Cardiac fibroblast (primary cell): ENCODE results near the gene SORCS3.

ENCODE experiments used
- DNase-seq, 2 donors: peaks; one replicate each; pipeline versions ENCODE4 v3.0.0 to v3.0.0-alpha.2; 2010; ENCODE audit warnings: low read depth in 2 of 2
- H3K4me3 ChIP-seq, 2 donors: replicated peaks in 1 of 2; 1 replicate in 1 of 2; 2 replicates in 1 of 2; pipeline ENCODE4 v1.5.1; 2011; ENCODE audit warnings: low read depth in 2 of 2, low read length in 2 of 2, mild to moderate bottlenecking in 2 of 2, moderate library complexity in 1 of 2
- CTCF ChIP-seq: IDR thresholded peaks from one replicate; pipeline ENCODE4 v1.5.1; 2011; ENCODE audit warnings: low read depth, mild to moderate bottlenecking, low read length, inconsistent platforms

The SORCS3 gene

DNA sequence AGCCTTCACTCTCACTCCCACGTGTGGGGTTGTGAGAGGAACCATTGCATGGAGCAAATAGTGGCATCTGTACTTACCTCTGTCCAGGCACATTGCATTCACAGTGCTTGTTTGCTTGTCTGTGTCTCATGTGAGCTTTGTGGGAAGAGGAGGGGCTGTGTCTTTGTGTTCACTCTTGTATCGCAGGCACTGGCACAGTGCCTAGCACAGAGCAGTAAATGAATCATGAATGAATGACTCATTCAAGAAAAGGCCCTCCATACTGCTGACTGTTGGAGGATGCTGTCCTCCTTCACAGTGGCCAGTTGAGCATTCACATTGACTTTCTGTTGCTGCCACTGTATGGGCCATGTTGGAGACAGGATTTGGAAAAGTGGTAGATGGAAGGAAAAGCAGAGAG, 125.3 kb downstream of the SORCS3 start:
- TF ChIP-seq CTCF: no peak
- DNase-seq: peak in 1 of 2 donors; percentile 0
- H3K4me3 ChIP-seq: no peak overlapping the region

GRCh38 chr10:104767282-104767681, 126.2 kb downstream of the SORCS3 start:
- no peak for DNase-seq
- TF ChIP-seq CTCF: no peak
- no peak overlapping the region for H3K4me3 ChIP-seq

DNA sequence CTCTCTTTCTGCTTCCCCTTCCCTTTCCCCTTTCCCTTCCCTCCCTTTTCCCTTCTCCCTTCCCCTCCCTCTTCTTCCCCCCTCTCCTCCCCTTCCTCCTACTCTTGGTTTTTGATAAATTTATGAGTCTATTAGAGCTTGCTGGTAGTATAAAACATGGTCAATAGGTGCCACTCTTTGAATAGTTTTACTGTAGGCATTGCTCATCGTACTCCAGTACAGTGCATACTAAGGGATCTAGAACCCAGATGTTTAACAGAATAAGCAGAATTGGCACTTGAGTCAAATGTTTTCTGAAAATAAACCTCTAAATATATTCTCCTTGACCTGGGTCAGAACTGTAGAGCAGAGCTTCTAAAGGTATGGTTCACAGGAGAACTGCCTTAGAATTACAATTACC, 126.7 kb downstream of the SORCS3 start:
- no peak overlapping the region for H3K4me3 ChIP-seq
- no peak for TF ChIP-seq CTCF
- no peak for DNase-seq

- DNase-seq: no peak
- no peak overlapping the region for H3K4me3 ChIP-seq
- no peak for TF ChIP-seq CTCF
Observed at GRCh38 chr10:104773105-104773504, 132.0 kb downstream of the SORCS3 start.

- no peak for DNase-seq
- no peak for TF ChIP-seq CTCF
- no peak overlapping the region for H3K4me3 ChIP-seq
Observed at GRCh38 chr10:104774234-104774633, 133.1 kb downstream of the SORCS3 start.

DNA sequence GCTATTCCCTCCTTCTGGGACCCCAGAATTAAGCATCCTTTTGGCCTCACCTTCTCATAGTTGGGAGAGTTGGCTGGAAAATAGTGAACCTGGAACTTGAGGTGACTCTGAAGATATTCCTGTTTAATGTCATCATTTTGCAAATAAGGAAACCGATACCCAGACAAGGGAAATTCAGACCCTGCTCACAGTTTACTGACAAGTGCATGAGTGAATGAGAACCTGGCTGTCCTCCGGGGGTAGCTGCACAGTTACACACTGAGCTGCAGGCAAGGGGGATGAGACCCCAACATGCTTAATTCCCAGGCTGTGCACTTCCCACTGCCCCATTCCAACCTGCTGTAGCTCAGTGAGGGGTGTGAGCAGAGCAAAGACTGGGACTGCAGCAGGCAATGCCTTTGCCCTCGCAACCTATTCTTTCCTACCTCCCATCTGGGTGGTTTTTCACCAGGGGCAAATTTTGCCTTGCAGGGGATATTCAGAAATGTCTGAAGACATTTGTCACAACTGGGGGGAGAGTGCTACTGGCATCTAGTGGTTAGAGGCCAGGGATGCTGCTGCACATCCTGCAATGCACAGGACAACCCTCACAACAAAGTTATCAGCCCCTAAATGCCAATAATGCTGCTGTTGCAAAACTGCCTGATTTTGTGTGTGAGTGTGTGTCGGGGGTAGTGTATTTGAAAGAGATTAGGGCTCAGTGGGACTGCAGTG, 136.2 kb downstream of the SORCS3 start:
- H3K4me3 ChIP-seq: no peak overlapping the region
- DNase-seq: no peak
- TF ChIP-seq CTCF: no peak

DNA sequence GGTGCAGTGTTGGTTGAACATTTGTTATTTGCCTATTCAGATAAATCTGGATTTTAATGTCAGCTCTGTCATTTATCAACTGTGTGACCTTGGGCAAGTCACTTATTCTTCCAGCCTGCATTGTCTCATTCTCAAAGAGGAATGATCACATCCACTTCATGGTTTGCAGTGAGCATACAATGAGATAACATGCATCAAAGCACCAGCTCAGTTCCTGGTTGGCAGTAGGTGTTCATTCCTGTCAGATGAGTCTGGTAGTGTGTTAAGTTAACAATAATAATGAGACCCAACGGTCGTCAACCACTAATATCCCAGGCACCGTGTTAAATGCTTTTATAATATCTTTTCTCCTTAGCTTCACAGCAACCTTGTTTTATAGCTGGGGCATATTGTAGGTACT, 137.3 kb downstream of the SORCS3 start:
- no peak overlapping the region for H3K4me3 ChIP-seq
- TF ChIP-seq CTCF: no peak
- DNase-seq: no peak
